Psoas muscle (tissue), 8 donors: ENCODE measurements around the gene SPDEF. TPM values are rescaled to one million over a fixed set of nuclear protein-coding genes. Genes with fewer than 3 reads are reported as not detected.

Source experiments
- ATAC-seq, 4 donors: fragments of 200-7000 bp; cut with Tn5 transposase; one replicate each; pipeline ENCODE4 v1.9.1; 2020; ENCODE audit warnings: moderate library complexity in 3 of 4, mild to moderate bottlenecking in 2 of 4
- DNase-seq, 2 donors: peaks; one replicate each; pipeline ENCODE4 v3.0.0-alpha.2; 2020
- H3K27ac ChIP-seq: fragments of 200-600 bp; one replicate; pipeline ENCODE4 v1.8.0; 2022
- H3K27me3 ChIP-seq, 3 donors: fragments of 200-600 bp in 1 of 3; one replicate each; pipeline versions ENCODE4 v1.6.1 to v1.8.0; 2013 to 2022; ENCODE audit warnings: low read length in 2 of 3, mild to moderate bottlenecking in 2 of 3, moderate library complexity in 1 of 3; ENCODE audit not compliant: insufficient read depth in 3 of 3
- H3K36me3 ChIP-seq, 2 donors: fragments of 200-600 bp in 1 of 2; one replicate each; pipeline versions ENCODE4 v1.6.1 to v1.8.0; 2013 to 2022; ENCODE audit warnings: low read depth in 1 of 2, mild to moderate bottlenecking in 1 of 2, moderate library complexity in 1 of 2; ENCODE audit not compliant: insufficient read depth in 1 of 2
- H3K4me1 ChIP-seq: fragments of 200-600 bp; one replicate; pipeline ENCODE4 v1.8.0; 2022
- H3K4me3 ChIP-seq: fragments of 200-600 bp; one replicate; pipeline ENCODE4 v1.8.0; 2022; ENCODE audit warnings: mild to moderate bottlenecking
- H3K9me3 ChIP-seq: fragments of 200-600 bp; one replicate; pipeline ENCODE4 v1.8.0; 2022
- CTCF ChIP-seq: fragments of 200-600 bp; IDR thresholded peaks from one replicate; pipeline ENCODE4 v1.8.0; 2022; ENCODE audit warnings: antibody characterized with exemption
- WGBS, 3 donors: extraction: QIAGEN DNeasy Blood & Tissue Kit; methylation state at CpG; one replicate each; pipeline versions ENCODE4 v1.1.6 to v1.1.7; 2013; 5-methylcytosine and 5-hydroxymethylcytosine counted together
- intact Hi-C, 2 donors: fragments of 100-400 bp; cut with DNase I; formaldehyde crosslinking; loops; one replicate each; pipeline versions ENCODE4 v1.11.0 to v1.14.2; 2022
- polyA plus RNA-seq, 3 donors: library from polyadenylated mRNA; stranded (reverse); fragments of 200-250 nt; gene quantifications; one replicate each; pipeline ENCODE4 v1.2.3, GENCODE V29; 2013
- total RNA-seq, 4 donors: library from RNA; stranded (reverse); fragmentation: NEBNext Ultra II Directional in 2 of 4; extraction: Animal tissue kit (Norgen Biotek cat#: 25700) in 2 of 4; gene quantifications; one replicate each; pipeline versions ENCODE4 v1.2.1 to v1.2.4, GENCODE V29; 2021 to 2023
- donor health status: healthy with polysubstance abuse.
- donor health status: DM: no; HTN: no; CAD: no; lungs with moderate emphysema.
- donor health status: Bipolar disorder and iron deficiency.
- donor health status: healthy.
- donor health status: DM: yes; HTN: yes; CAD: no.
- donor health status: DM: no; HTN: no; CAD: no.
- donor health status: DM: no; HTN: no; CAD: no.
- donor health status: DM: yes; HTN: yes; CAD: no.

Gene SPDEF
- total and polyA plus RNA-seq, 7 donors = 0.03 to 0.22 (median 0.21) TPM; not detected in 2

GRCh38 chr6:34564181-34564580 lies 8.1 kb upstream of the SPDEF start:
- H3K9me3 ChIP-seq = no peaks in the 10 kb centered on the region
- no peak overlapping the region for H3K4me3 ChIP-seq
- DNase-seq = no peak
- no peak overlapping the region for H3K27ac ChIP-seq
- ATAC-seq = no peak
- no peaks in the 10 kb centered on the region for H3K4me1 ChIP-seq
- intact Hi-C loops = no loop called here
- no peaks in the 10 kb centered on the region for H3K36me3 ChIP-seq
- H3K27me3 ChIP-seq = peaks cover 0 to 15% (median 2%) of the 10 kb centered on the region in 3 donors
- TF ChIP-seq CTCF = no peak
- 89 to 95% (median 91%) methylated on average over 5 of the region's 5 CpGs for WGBS, 3 donors

- TF ChIP-seq CTCF = no peak
- peaks cover 2% of the 10 kb centered on the region for H3K9me3 ChIP-seq
- no peak for ATAC-seq
- no peaks in the 10 kb centered on the region for H3K4me1 ChIP-seq
- no peak for DNase-seq
- H3K4me3 ChIP-seq = no peak overlapping the region
- intact Hi-C loops = no loop called here
- no peaks in the 10 kb centered on the region for H3K36me3 ChIP-seq
- WGBS, 3 donors = 64 to 76% (median 64%) methylated on average over 7 of the region's 7 CpGs
- H3K27ac ChIP-seq = no peak overlapping the region
- peaks cover 0 to 8% (median 2%) of the 10 kb centered on the region in 3 donors for H3K27me3 ChIP-seq
Measured at GRCh38 chr6:34563513-34563870, 7.4 kb upstream of the SPDEF start.

GRCh38 chr6:34562861-34563512 lies 6.9 kb upstream of the SPDEF start:
- peaks cover 6% of the 10 kb centered on the region for H3K9me3 ChIP-seq
- H3K4me3 ChIP-seq = no peak overlapping the region
- no peaks in the 10 kb centered on the region for H3K36me3 ChIP-seq
- no peaks in the 10 kb centered on the region for H3K4me1 ChIP-seq
- 74 to 77% (median 76%) methylated on average over 14 to 15 of the region's 15 CpGs for WGBS, 3 donors
- H3K27me3 ChIP-seq = peaks cover 0 to 3% (median 2%) of the 10 kb centered on the region in 3 donors
- intact Hi-C loops = no loop called here
- no peak overlapping the region for H3K27ac ChIP-seq
- no peak for DNase-seq
- no peak for ATAC-seq
- no peak for TF ChIP-seq CTCF

- peaks cover 6% of the 10 kb centered on the region for H3K9me3 ChIP-seq
- no peak for TF ChIP-seq CTCF
- ATAC-seq (no peak), DNase-seq (no peak)
- no peak overlapping the region for H3K4me3 ChIP-seq
- no peak overlapping the region for H3K27ac ChIP-seq
- H3K36me3 ChIP-seq = no peaks in the 10 kb centered on the region
- H3K4me1 ChIP-seq = no peaks in the 10 kb centered on the region
- intact Hi-C loops = no loop called here
- H3K27me3 ChIP-seq = peaks cover 0 to 2% (median under 1%) of the 10 kb centered on the region in 3 donors
- 87 to 89% (median 89%) methylated on average over 9 to 10 of the region's 10 CpGs for WGBS, 3 donors
Measured at GRCh38 chr6:34562350-34562749, 6.2 kb upstream of the SPDEF start.

GRCh38 chr6:34561227-34561530 lies 5.0 kb upstream of the SPDEF start:
- DNase-seq = no peak
- H3K27ac ChIP-seq = no peak overlapping the region

More at GRCh38 chr6:34561227-34561530, 5.0 kb upstream of the SPDEF start:
- TF ChIP-seq CTCF = no peak
- 71 to 90% (median 84%) methylated on average over 2 of the region's 2 CpGs for WGBS, 3 donors
- Histone ChIP-seq H3K4me3 (no peak overlapping the region), H3K36me3 (no peaks in the 10 kb centered on the region), H3K27me3 (peaks cover 0 to 2% (median 0%) of the 10 kb centered on the region in 3 donors), H3K9me3 (peaks cover 6% of the 10 kb centered on the region), H3K4me1 (no peaks in the 10 kb centered on the region)
- intact Hi-C loops = no loop called here
- ATAC-seq = no peak
